ENCODE data around the gene LCMT2.

GRCh38 chr15:43299884-43300283, 30.5 kb downstream of the LCMT2 start:
- TF ChIP-seq, protein P1, sequence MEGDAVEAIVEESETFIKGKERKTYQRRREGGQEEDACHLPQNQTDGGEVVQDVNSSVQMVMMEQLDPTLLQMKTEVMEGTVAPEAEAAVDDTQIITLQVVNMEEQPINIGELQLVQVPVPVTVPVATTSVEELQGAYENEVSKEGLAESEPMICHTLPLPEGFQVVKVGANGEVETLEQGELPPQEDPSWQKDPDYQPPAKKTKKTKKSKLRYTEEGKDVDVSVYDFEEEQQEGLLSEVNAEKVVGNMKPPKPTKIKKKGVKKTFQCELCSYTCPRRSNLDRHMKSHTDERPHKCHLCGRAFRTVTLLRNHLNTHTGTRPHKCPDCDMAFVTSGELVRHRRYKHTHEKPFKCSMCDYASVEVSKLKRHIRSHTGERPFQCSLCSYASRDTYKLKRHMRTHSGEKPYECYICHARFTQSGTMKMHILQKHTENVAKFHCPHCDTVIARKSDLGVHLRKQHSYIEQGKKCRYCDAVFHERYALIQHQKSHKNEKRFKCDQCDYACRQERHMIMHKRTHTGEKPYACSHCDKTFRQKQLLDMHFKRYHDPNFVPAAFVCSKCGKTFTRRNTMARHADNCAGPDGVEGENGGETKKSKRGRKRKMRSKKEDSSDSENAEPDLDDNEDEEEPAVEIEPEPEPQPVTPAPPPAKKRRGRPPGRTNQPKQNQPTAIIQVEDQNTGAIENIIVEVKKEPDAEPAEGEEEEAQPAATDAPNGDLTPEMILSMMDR (IDR thresholded peaks at IDR 0.05), result no peak
- no peak for TF ChIP-seq POLR2AphosphoS5 (IDR thresholded peaks at IDR 0.05; ENCODE audit: low read depth, low read length)

All from Panc1 (cell line).